HG02588 (cell line): ENCODE results near the gene CNTNAP2.

Experiments
- ATAC-seq: cut with Tn5 transposase; IDR thresholded peaks from one replicate; pipeline ENCODE4 v1.9.1; 2021; ENCODE audit warnings: mild to moderate bottlenecking, moderate library complexity; ENCODE audit not compliant: unreplicated experiment

The CNTNAP2 gene

GRCh38 chr7:146414373-146414772 lies 297.8 kb downstream of the CNTNAP2 start:
- ATAC-seq = no peak

- ATAC-seq = no peak
Measured at GRCh38 chr7:146414937-146415336, 298.3 kb downstream of the CNTNAP2 start.

GRCh38 chr7:146417176-146417575 lies 300.6 kb downstream of the CNTNAP2 start:
- ATAC-seq = no peak

DNA sequence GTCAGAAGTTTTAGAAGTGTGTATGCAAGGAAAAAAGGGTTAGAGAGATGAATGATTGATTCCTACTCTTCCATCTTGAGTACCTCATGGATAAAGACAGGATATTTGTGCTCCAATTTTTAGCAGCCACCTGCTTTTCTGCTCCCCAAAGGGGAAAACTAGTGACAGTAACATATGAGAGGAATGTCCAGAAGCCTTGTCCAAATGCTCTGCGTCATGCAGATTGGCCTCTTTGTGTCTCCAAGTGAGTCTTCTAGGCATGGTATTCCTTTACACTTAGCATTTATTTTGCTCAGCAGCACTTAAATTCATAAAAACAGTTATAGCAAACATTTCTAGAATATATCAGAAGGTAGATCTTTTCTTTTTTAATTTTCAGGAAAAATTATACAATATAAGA lies 306.8 kb downstream of the CNTNAP2 start:
- ATAC-seq = no peak

DNA sequence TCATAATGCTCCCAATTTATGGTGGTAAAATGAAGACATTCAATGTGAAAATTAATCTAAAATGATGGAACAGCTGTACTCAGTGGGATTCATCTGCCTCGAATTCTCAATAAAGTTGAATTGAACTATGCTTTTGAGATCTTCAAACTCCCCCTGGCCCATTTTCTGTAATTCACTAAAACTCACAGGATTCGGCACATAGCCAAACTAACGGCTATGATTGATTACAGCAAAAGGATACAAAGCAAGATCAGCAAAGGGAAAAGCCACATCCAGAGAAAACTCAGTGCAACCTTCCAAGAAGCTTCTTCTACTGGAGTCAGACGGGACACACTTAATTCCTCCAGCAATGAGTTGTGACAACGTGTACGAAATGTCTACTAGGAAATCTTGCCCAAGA lies 307.5 kb downstream of the CNTNAP2 start:
- no peak for ATAC-seq

DNA sequence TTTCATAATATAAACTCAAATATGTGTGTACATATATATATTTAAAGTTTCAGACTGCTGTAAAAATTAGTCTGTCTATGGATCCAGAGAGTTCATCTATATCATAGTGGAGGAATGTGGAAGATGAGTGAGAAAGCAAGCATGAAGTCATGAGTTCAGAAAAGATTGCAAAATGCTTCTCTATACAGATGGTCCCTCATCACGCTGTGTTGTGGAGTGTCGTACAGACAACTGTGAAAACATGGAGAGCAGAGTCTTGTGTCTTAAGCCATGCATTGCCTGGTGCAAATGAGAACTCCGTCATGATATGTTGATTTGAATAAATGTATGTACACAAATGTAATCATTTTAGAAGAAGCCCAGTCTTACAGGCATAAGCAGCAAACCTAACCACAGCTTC lies 316.9 kb downstream of the CNTNAP2 start:
- no peak for ATAC-seq

DNA sequence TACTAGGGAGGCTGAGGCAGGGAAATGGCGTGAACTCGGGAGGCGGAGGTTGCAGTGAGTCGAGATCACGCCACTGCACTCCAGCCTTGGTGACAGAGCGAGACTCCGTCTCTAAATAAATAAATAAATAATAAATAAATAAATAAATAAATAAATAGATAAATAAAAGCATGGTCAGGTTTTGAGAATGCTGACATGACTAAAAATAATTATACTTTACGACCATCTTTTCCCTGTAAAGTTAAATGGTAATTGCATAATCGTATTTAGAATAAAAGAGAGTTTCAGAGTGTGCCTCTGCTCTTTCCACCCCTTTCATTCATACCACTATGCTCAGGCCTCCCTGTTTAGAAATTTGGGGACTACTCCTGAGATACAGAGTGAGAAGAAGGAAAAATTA lies 326.5 kb downstream of the CNTNAP2 start:
- ATAC-seq = no peak

GRCh38 chr7:146449625-146450024 lies 333.0 kb downstream of the CNTNAP2 start:
- no peak for ATAC-seq

DNA sequence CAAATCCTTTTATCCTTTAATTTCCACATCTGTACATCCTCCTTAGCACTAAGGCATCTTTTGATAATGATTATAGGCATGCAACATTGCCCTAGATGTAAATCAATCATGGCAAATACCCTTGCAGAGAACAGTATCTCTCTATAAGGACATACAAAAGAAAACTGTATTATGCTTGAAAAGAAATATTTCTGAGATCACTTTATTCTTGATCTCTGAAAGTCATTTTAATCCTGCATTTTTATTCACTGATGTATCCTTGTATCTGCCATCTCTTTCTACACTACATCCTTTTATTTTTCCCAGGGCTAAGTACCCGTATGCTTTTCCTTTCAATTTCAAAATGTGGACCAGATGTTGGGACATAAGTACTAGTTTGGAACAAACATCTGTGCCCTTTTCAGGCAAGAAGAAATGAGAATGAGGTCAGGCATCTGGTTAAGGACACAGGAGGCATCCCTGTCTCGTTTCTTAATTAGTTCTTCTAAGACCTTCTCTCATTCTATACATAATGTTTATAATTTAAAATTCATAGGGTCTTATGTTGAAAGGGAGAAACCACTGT lies 338.6 kb downstream of the CNTNAP2 start:
- no peak for ATAC-seq

DNA sequence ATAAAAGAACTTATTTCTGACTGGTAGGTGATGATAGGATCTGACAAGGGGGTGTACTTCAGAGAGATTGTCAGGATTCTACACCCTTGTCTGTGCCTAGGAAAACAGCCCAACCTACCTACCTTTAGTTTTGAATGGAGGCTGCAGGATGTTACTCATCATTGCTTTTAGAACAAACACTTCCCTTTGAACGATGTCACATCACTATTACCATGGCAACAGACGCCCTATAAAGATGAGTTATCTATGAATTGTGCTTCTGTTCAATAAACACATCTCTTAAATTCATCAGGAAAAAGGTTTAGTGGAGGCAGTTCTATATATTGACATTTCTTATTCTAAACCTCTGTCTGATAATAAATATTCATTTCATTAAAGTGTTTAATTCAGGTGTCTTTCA lies 362.4 kb downstream of the CNTNAP2 start:
- ATAC-seq = no peak

GRCh38 chr7:146486519-146486918 lies 369.9 kb downstream of the CNTNAP2 start:
- no peak for ATAC-seq

DNA sequence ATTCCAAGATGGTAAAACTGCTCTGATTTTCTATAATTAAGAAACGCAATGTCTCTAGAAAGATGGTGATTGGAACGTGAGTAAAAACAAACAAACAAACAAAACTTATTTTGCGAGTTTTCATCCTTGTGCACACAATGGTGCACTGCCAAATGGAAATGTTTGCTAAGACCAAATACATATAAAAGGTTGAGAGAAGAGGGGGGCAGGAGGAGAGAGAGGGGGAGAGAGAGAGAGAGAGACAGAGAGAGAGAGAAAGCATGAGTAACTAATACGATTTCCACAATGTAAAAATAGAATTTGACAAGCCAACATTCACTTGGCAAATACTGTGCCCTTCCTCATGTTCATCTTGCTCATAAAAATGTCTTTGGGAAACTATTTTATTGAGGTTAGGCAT lies 375.4 kb downstream of the CNTNAP2 start:
- no peak for ATAC-seq

GRCh38 chr7:146494952-146495596 lies 378.5 kb downstream of the CNTNAP2 start:
- no peak for ATAC-seq

DNA sequence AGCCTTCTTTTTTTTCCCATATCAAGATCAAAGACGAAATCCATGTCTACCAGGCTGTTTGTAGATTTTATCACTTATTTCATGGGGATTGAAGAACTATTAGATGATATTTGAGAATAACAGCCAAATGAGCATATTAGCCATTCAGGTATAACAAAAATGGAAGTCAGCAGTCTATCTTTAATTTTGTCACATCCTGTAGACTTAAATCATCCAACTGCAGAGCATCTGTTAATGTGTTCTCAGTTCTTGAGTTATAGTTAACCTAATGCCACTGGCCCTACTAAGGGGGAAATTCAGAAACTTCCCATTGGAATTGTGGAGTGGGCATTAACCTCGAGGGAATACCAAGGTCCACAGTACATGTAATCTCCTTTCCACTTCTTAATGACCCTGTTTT lies 380.1 kb downstream of the CNTNAP2 start:
- no peak for ATAC-seq

DNA sequence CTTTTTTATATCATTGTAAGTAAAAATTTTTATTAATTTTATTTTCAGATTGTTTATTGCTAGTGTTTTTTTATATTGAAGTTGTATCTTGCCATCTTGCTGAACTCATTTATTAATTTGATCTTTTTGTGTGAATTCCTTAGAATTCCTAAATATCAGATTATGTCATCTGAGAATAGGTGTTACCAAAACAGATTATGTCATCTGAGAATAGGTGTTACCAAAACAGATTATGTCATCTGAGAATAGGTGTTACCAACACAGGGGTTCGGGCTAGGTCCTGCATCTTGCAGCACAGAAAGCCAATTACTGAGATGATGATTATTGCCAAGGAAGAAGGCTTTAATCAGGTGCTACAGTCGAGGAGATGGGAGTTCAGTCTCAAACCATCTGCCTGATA lies 383.4 kb downstream of the CNTNAP2 start:
- ATAC-seq = no peak

DNA sequence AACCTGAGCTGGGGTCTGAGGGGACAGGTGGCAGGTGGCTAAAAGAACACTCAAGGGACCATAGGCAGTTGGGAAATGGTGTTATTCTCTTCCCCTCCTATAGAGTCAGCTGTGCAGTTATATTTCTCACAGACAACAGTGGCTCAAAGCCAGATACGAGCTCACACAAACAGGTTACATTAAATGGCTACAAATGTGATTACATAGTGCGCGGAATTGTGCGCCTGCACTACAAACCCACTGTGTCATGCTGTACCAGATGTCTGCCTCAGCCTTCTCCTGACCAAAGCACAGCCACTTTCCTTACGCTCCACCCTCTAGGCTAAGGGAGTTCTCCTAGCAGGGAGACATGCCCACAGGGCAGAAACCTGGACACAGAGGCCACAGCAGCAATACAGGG lies 387.2 kb downstream of the CNTNAP2 start:
- no peak for ATAC-seq

DNA sequence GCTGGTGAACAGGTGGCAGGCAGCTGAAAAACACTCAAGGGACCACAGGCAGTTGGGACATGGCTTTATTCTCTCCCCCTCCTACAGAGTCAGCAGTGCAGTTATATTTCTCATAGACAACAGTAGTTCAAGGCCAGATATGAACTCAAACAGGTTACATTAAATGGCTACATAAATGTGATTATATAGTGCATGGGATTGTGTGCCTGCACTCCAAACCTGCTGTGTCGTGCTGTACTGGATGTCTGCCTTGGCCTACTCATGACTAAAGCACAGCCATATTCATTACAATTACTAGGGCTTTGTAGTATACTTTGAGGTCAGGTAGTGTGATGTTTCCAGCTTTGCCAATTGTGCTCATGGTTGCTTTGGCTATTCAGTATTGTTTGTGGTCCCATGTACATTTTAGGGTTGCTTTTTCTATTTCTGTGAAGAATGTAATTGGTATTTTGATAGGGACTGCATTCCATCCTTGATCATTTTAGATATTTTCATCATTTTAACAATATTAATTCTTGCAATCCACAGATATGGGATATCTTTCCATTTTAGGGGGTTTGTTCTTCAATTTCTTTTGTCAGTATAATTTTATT lies 393.6 kb downstream of the CNTNAP2 start:
- no peak for ATAC-seq

GRCh38 chr7:146514304-146514703 lies 397.7 kb downstream of the CNTNAP2 start:
- ATAC-seq = no peak

- ATAC-seq = no peak
Measured at GRCh38 chr7:146528581-146528980, 412.0 kb downstream of the CNTNAP2 start.

DNA sequence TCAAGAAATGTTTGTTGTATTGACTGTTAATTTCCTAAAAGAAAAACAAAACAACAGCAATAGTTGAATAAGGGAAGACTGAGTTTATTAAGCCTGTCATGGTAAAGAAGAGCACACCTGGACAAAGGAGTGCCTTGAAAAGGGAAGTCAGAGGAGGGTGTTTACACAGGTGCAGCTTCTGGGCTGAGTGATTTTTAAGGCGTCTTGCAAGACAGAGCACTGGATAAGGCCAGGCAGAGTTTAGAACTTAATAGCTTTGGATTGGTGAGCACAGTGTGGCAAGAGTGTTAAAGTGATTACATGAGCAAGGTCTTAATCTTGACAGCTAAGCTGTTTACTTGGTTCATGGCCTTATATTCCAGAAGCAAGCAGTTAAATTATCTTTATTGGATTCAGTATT lies 423.2 kb downstream of the CNTNAP2 start:
- ATAC-seq = no peak

DNA sequence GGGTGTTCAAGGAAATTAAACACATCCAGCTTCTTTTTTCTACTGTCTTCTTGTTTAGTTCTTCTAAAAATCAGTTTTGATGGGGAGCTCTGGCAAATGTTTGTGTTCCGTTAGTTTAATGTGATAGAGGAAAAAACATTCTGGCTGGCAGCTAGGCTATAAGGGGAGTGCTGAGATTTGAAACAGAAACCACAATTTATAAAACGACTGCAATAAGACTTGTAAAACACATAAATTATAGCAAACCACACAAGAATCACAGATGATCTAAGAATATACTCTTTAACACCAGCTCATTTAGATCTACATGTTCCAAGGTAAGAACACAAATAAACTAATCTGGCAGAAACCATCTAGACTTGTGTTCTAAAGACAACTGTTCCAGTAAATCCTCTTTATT lies 425.5 kb downstream of the CNTNAP2 start:
- no peak for ATAC-seq

DNA sequence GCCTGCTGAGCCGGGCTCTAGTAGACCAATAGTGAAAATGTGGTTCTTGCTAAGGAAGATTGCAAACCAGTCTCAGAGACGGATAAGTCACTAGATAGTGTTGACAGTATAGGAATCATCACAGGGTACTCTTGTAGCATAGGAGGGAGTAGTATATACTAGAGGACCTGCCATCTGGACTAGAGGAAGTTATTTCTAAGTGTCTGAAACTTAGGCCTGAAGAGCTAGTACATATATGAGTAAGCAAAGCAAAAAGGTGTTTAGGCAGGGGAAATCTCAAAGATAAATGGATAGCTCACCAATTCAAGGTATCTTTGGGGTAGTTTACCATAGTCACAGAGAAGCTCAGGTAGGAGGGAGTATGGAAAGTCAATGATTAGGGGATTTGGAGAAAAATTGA lies 428.1 kb downstream of the CNTNAP2 start:
- ATAC-seq = no peak

- ATAC-seq = no peak
Measured at GRCh38 chr7:146548816-146549215, 432.2 kb downstream of the CNTNAP2 start.
